PFSK-1 (cell line): Measurements from ENCODE around the gene S1PR2.
A peak's percentile ranks its signal among the peaks of the same experiment; 100 is the strongest.

Experiments
- POLR2AphosphoS5 ChIP-seq: IDR thresholded peaks from 2 replicates; pipeline ENCODE4 v1.6.1; 2012; ENCODE audit warnings: low read depth, mild to moderate bottlenecking, control low read depth, low read length, moderate library complexity
- SIN3A ChIP-seq: IDR thresholded peaks from 2 replicates; pipeline ENCODE4 v1.6.1; 2012; ENCODE audit warnings: mild to moderate bottlenecking, low read length, moderate library complexity, borderline replicate concordance; ENCODE audit not compliant: insufficient read depth
- TAF1 ChIP-seq: IDR thresholded peaks from 2 replicates; pipeline ENCODE4 v1.6.1; 2012; ENCODE audit warnings: low read length, control low read depth, borderline replicate concordance; ENCODE audit not compliant: insufficient read depth
- TF ChIP-seq, protein P1 (sequence below), 2 experiments: IDR thresholded peaks; 2 replicates each; pipeline versions ENCODE4 v1.6.1 to v1.8.0; 2011 to 2012; ENCODE audit warnings: low read depth in 2 of 2, low read length in 2 of 2, control low read depth in 1 of 2, inconsistent platforms in 1 of 2, mild to moderate bottlenecking in 1 of 2, moderate library complexity in 1 of 2; ENCODE audit not compliant: insufficient read depth in 1 of 2

DNA sequence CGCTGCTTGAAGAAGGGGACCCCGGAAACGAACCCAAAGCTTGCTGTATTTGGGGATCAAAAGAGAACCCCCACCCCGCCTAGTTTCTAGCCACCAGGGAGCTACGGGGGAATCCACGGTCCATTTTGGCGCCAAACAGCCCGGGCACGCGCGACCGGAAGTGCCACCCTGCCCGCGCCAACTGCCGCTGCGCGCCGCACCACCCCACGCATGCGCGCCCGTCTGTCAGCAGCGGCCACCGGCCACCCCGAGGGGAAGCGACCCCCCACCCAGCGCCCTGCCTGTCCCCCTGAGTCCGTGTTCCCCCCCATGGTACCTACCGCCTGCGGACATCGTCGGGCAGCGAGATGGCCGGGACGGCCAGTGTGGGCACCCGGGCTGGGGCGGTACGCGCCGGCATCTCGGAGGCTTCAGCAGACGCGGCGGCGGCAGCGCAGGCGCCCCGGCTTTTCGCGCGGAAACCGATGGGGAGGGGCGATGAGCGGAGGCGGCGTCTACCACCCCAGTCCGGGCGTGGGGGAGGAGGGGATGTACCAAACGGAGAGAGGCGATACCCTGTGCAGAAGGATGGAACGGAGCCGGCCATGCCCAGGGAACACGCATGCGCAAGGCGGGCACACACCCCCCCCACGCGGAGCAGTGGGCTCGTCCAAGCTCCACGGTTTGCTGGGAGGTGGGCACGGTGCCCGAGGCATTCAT is 36.5 kb downstream of the S1PR2 start, which contains the start of gene DNMT1:
- TF ChIP-seq SIN3A (no peak), POLR2AphosphoS5 (peak; percentile 99), TAF1 (peak; percentile 40; the same call in 1 of the 2 replicates)
- TF ChIP-seq, protein P1, sequence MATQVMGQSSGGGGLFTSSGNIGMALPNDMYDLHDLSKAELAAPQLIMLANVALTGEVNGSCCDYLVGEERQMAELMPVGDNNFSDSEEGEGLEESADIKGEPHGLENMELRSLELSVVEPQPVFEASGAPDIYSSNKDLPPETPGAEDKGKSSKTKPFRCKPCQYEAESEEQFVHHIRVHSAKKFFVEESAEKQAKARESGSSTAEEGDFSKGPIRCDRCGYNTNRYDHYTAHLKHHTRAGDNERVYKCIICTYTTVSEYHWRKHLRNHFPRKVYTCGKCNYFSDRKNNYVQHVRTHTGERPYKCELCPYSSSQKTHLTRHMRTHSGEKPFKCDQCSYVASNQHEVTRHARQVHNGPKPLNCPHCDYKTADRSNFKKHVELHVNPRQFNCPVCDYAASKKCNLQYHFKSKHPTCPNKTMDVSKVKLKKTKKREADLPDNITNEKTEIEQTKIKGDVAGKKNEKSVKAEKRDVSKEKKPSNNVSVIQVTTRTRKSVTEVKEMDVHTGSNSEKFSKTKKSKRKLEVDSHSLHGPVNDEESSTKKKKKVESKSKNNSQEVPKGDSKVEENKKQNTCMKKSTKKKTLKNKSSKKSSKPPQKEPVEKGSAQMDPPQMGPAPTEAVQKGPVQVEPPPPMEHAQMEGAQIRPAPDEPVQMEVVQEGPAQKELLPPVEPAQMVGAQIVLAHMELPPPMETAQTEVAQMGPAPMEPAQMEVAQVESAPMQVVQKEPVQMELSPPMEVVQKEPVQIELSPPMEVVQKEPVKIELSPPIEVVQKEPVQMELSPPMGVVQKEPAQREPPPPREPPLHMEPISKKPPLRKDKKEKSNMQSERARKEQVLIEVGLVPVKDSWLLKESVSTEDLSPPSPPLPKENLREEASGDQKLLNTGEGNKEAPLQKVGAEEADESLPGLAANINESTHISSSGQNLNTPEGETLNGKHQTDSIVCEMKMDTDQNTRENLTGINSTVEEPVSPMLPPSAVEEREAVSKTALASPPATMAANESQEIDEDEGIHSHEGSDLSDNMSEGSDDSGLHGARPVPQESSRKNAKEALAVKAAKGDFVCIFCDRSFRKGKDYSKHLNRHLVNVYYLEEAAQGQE (IDR thresholded peaks at IDR 0.05; ENCODE audit: insufficient read depth in 1 of 2, low read depth in 2 of 2, low read length in 2 of 2), result peak in 1 of 2 experiments; percentile 40; a peak in 1 of 4 replicates
